Ishikawa (cell line): Measurements from ENCODE around the gene HARBI1.

Experiments
- CEBPB ChIP-seq: IDR thresholded peaks from 2 replicates; pipeline ENCODE4 v1.6.1; 2012
- CREB1 ChIP-seq: IDR thresholded peaks from 2 replicates; pipeline ENCODE4 v1.6.1; 2012; ENCODE audit warnings: low read depth
- EGR1 ChIP-seq: IDR thresholded peaks from 2 replicates; pipeline ENCODE4 v1.6.1; 2012
- EP300 ChIP-seq: IDR thresholded peaks from 2 replicates; pipeline ENCODE4 v1.6.1; 2012; ENCODE audit warnings: borderline replicate concordance
- RAD21 ChIP-seq: IDR thresholded peaks from 2 replicates; pipeline ENCODE4 v1.6.1; 2012; ENCODE audit warnings: low read depth
- REST ChIP-seq: IDR thresholded peaks from 2 replicates; pipeline ENCODE4 v1.6.1; 2012; ENCODE audit warnings: low read depth, mild to moderate bottlenecking
- TAF1 ChIP-seq: IDR thresholded peaks from 2 replicates; pipeline ENCODE4 v1.6.1; 2012; ENCODE audit warnings: low read depth, mild to moderate bottlenecking
- USF1 ChIP-seq: IDR thresholded peaks from 2 replicates; pipeline ENCODE4 v1.6.1; 2012
- YY1 ChIP-seq: IDR thresholded peaks from 2 replicates; pipeline ENCODE4 v1.6.1; 2012; ENCODE audit warnings: low read depth
- TF ChIP-seq, protein P1 (sequence below): IDR thresholded peaks from 2 replicates; pipeline ENCODE4 v1.6.1; 2012

DNA sequence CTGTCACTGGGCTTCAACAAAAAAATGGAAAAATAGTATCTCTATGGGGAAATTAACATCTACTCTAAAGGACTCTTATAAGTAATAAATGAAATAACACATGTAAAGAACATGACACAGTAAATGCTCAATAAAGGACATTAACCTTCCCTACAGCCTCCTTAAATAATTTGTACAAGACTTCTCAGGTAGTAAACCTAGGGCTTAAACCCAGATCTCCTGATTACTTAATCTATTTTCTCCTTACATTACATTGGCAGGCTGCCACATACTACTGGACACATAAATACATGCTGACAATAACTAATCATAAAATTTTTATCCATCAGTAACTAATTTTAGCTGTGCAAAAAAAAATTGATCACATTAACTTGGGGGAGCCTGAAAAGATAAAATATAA lies 28.1 kb downstream of the HARBI1 start:
- TF ChIP-seq, protein P1, sequence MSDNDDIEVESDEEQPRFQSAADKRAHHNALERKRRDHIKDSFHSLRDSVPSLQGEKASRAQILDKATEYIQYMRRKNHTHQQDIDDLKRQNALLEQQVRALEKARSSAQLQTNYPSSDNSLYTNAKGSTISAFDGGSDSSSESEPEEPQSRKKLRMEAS = no peak
- TF ChIP-seq RAD21 (no peak), REST (no peak), CREB1 (no peak), EP300 (no peak), YY1 (no peak), USF1 (no peak), EGR1 (no peak), CEBPB (no peak), TAF1 (no peak)
